HUDEP-2 (cell line): ENCODE results near the gene ITGA7.
A peak's percentile ranks its signal among the peaks of the same experiment; 100 is the strongest.

Experiments
- DNase-seq, 76 experiments: peaks; one replicate each; lab custom pipeline; 2025; ENCODE audit not compliant: unreplicated experiment in 76 of 76; lab: John Stamatoyannopoulos, UW

ITGA7 gene

GRCh38 chr12:55720894-55721444 is 13.3 kb upstream of the ITGA7 start:
- DNase-seq: peak in 15 of 76 experiments; percentile 3 to 58 (median 21)

GRCh38 chr12:55720071-55720564 is 12.4 kb upstream of the ITGA7 start, which contains the start of gene RDH5:
TSS of gene RDH5 (plus strand) at chr12:55720393. CDS start at chr12:55721185, 792 bp downstream.
- DNase-seq: no peak

GRCh38 chr12:55719371-55719770 is 11.7 kb upstream of the ITGA7 start:
- DNase-seq: no peak

GRCh38 chr12:55718624-55719275 is 11.0 kb upstream of the ITGA7 start:
- no peak for DNase-seq

- no peak for DNase-seq
Measured at GRCh38 chr12:55718015-55718414, 10.3 kb upstream of the ITGA7 start.

GRCh38 chr12:55717011-55718007 is 9.6 kb upstream of the ITGA7 start:
- DNase-seq: peak in 11 of 76 experiments; percentile 3 to 34 (median 13)

- DNase-seq: no peak
Measured at GRCh38 chr12:55716582-55716957, 8.9 kb upstream of the ITGA7 start.

GRCh38 chr12:55715833-55716581 is 8.3 kb upstream of the ITGA7 start, which contains the start of gene BLOC1S1:
TSS of gene BLOC1S1 (plus strand) at chr12:55716046. CDS start at chr12:55716052, 6 bp downstream.
- peak in 74 of 76 experiments; percentile 40 to 91 (median 82) for DNase-seq

GRCh38 chr12:55715169-55715764 is 7.6 kb upstream of the ITGA7 start:
- DNase-seq: no peak

- no peak for DNase-seq
Measured at GRCh38 chr12:55713721-55714120, 6.0 kb upstream of the ITGA7 start.

GRCh38 chr12:55712700-55713415 is 5.2 kb upstream of the ITGA7 start:
- no peak for DNase-seq

GRCh38 chr12:55711786-55712553 is 4.3 kb upstream of the ITGA7 start:
- DNase-seq: peak in 1 of 76 experiments; percentile 17

- no peak for DNase-seq
Measured at GRCh38 chr12:55708695-55709233, 1.1 kb upstream of the ITGA7 start.

GRCh38 chr12:55707219-55707671 is 459 bp downstream of the ITGA7 start:
- no peak for DNase-seq

GRCh38 chr12:55706568-55707218 is 1.0 kb downstream of the ITGA7 start:
- no peak for DNase-seq

GRCh38 chr12:55705782-55706402 is 1.8 kb downstream of the ITGA7 start:
- DNase-seq: no peak
